OCI-LY7 (cell line): Measurements from ENCODE around the gene SLC29A2.

Source experiments
- CTCF ChIP-seq: fragments of 200-600 bp; sonication (generic); conservative IDR thresholded peaks from 2 replicates; pipeline ENCODE4 v1.5.1; 2014; ENCODE audit warnings: mild to moderate bottlenecking, antibody characterized with exemption, low read length, moderate library complexity, mixed read lengths
- EZH2phosphoT487 ChIP-seq: fragments of 200-600 bp; sonication (generic); IDR thresholded peaks from 2 replicates; pipeline ENCODE4 v1.6.1; 2018; ENCODE audit warnings: low read depth, borderline replicate concordance, mild to moderate bottlenecking, mixed run types, antibody characterized with exemption, low read length, moderate library complexity, mixed read lengths

- TF ChIP-seq CTCF (peak; percentile 97), EZH2phosphoT487 (no peak)
Measured at GRCh38 chr11:66386171-66387069, 14.9 kb upstream of the SLC29A2 start.
